WTC11 (cell line): ENCODE data around the gene TXN2. TPM values are rescaled to one million over a fixed set of nuclear protein-coding genes. Genes with fewer than 3 reads are reported as not detected.

Experiments used
- ATF1 ChIP-seq: sonication (generic); formaldehyde crosslinking; IDR thresholded peaks from 2 replicates; pipeline ENCODE4 v1.8.1; 2023; ENCODE audit warnings: mild to moderate bottlenecking, moderate library complexity, missing genetic modification reagents
- CREM ChIP-seq: sonication (generic); formaldehyde crosslinking; IDR thresholded peaks from 2 replicates; pipeline ENCODE4 v1.8.1; 2022; ENCODE audit warnings: mild to moderate bottlenecking, missing genetic modification reagents, moderate library complexity
- EMX1 ChIP-seq: fragments of 250-450 bp; sonication (Bioruptor Pico); IDR thresholded peaks from 2 replicates; pipeline ENCODE4 v1.8.0; 2021; ENCODE audit warnings: mild to moderate bottlenecking
- FOXJ3 ChIP-seq: sonication (generic); formaldehyde crosslinking; IDR thresholded peaks from 2 replicates; pipeline ENCODE4 v1.9.0; 2021; ENCODE audit warnings: missing genetic modification reagents, mild to moderate bottlenecking, borderline replicate concordance
- GABPB1 ChIP-seq: sonication (generic); formaldehyde crosslinking; IDR thresholded peaks from 2 replicates; pipeline ENCODE4 v1.8.1; 2023; ENCODE audit warnings: mild to moderate bottlenecking, missing genetic modification reagents
- GRHL2 ChIP-seq: fragments of 250-450 bp; sonication (Bioruptor Pico); IDR thresholded peaks from 2 replicates; pipeline ENCODE4 v1.8.0; 2022; ENCODE audit warnings: mild to moderate bottlenecking, moderate library complexity; ENCODE audit not compliant: insufficient replicate concordance, severe bottlenecking
- GTF2I ChIP-seq: fragments of 250-450 bp; sonication (Bioruptor Pico); conservative IDR thresholded peaks from 2 replicates; pipeline ENCODE4 v1.4.0; 2021; ENCODE audit warnings: mild to moderate bottlenecking
- KAT7 ChIP-seq: sonication (generic); formaldehyde crosslinking; IDR thresholded peaks from 2 replicates; pipeline ENCODE4 v1.8.1; 2023; ENCODE audit warnings: missing genetic modification reagents, mild to moderate bottlenecking, borderline replicate concordance
- MXD4 ChIP-seq: fragments of 250-450 bp; sonication (Bioruptor Pico); IDR thresholded peaks from 2 replicates; pipeline ENCODE4 v1.8.0; 2021; ENCODE audit warnings: mild to moderate bottlenecking, moderate library complexity, borderline replicate concordance
- NFE2L1 ChIP-seq: sonication (generic); formaldehyde crosslinking; IDR thresholded peaks from 2 replicates; pipeline ENCODE4 v1.8.1; 2023; ENCODE audit warnings: missing genetic modification reagents
- NFYB ChIP-seq: sonication (generic); formaldehyde crosslinking; conservative IDR thresholded peaks from 2 replicates; pipeline ENCODE4 v1.8.0; 2022; ENCODE audit warnings: low read depth, missing genetic modification reagents
- OVOL2 ChIP-seq: fragments of 250-450 bp; sonication (Bioruptor Pico); IDR thresholded peaks from 2 replicates; pipeline ENCODE4 v1.9.0; 2021; ENCODE audit warnings: mild to moderate bottlenecking, borderline replicate concordance
- SOX15 ChIP-seq: fragments of 250-450 bp; sonication (Bioruptor Pico); IDR thresholded peaks from 2 replicates; pipeline ENCODE4 v1.9.0; 2021; ENCODE audit warnings: mild to moderate bottlenecking
- TEAD1 ChIP-seq: sonication (generic); formaldehyde crosslinking; IDR thresholded peaks from 2 replicates; pipeline ENCODE4 v1.8.0; 2022; ENCODE audit warnings: mild to moderate bottlenecking, missing genetic modification reagents
- TP53 ChIP-seq: sonication (generic); formaldehyde crosslinking; IDR thresholded peaks from 2 replicates; pipeline ENCODE4 v1.8.1; 2023; ENCODE audit warnings: mild to moderate bottlenecking, missing genetic modification reagents
- ZBTB21 ChIP-seq: sonication (generic); formaldehyde crosslinking; IDR thresholded peaks from 2 replicates; pipeline ENCODE4 v1.8.1; 2023; ENCODE audit warnings: mild to moderate bottlenecking, missing genetic modification reagents, borderline replicate concordance
- ZNF232 ChIP-seq: sonication (generic); formaldehyde crosslinking; IDR thresholded peaks from 2 replicates; pipeline ENCODE4 v1.8.0; 2022; ENCODE audit warnings: mild to moderate bottlenecking, missing genetic modification reagents
- ZNF263 ChIP-seq: sonication (generic); formaldehyde crosslinking; IDR thresholded peaks from 2 replicates; pipeline ENCODE4 v1.8.1; 2022; ENCODE audit warnings: low read depth, mild to moderate bottlenecking, moderate library complexity, missing genetic modification reagents
- total RNA-seq: library from RNA; stranded (reverse); gene quantifications from 3 replicates; pipeline ENCODE4 v1.2.3, GENCODE V29; 2021
- TF ChIP-seq, protein P1 (sequence below): sonication (generic); formaldehyde crosslinking; IDR thresholded peaks from 2 replicates; pipeline ENCODE4 v1.8.1; 2023; ENCODE audit warnings: mild to moderate bottlenecking, missing genetic modification reagents, moderate library complexity
- TF ChIP-seq, protein P2 (sequence below): sonication (generic); formaldehyde crosslinking; IDR thresholded peaks from 2 replicates; pipeline ENCODE4 v1.8.0; 2022; ENCODE audit warnings: mild to moderate bottlenecking, missing genetic modification reagents
- TF ChIP-seq, protein P3 (sequence below): sonication (generic); formaldehyde crosslinking; IDR thresholded peaks from 2 replicates; pipeline ENCODE4 v1.8.0; 2022; ENCODE audit warnings: mild to moderate bottlenecking, missing genetic modification reagents
- TF ChIP-seq, protein P4 (sequence below): sonication (generic); formaldehyde crosslinking; conservative IDR thresholded peaks from 2 replicates; pipeline ENCODE4 v1.8.1; 2022; ENCODE audit warnings: mild to moderate bottlenecking, missing genetic modification reagents
- TF ChIP-seq, protein P5 (sequence below): fragments of 250-450 bp; sonication (Bioruptor Pico); IDR thresholded peaks from 2 replicates; pipeline ENCODE4 v1.9.0; 2021; ENCODE audit warnings: mild to moderate bottlenecking
- TF ChIP-seq, protein P6 (sequence below): sonication (generic); formaldehyde crosslinking; IDR thresholded peaks from 2 replicates; pipeline ENCODE4 v1.8.1; 2023; ENCODE audit warnings: mild to moderate bottlenecking, moderate library complexity, missing genetic modification reagents
- TF ChIP-seq, protein P7 (sequence below): sonication (generic); formaldehyde crosslinking; IDR thresholded peaks from 2 replicates; pipeline ENCODE4 v1.8.1; 2022; ENCODE audit warnings: low read depth, missing genetic modification reagents, borderline replicate concordance
- TF ChIP-seq, protein P8 (sequence below): sonication (generic); formaldehyde crosslinking; IDR thresholded peaks from 2 replicates; pipeline ENCODE4 v1.8.1; 2022; ENCODE audit warnings: low read depth, mild to moderate bottlenecking, moderate library complexity, missing genetic modification reagents, borderline replicate concordance
- TF ChIP-seq, protein P9 (sequence below): sonication (generic); formaldehyde crosslinking; IDR thresholded peaks from 2 replicates; pipeline ENCODE4 v1.8.0; 2023; ENCODE audit warnings: mild to moderate bottlenecking, missing genetic modification reagents

Gene TXN2
- total RNA-seq, 1 experiment from 2014 or later, result 57.6 TPM

DNA sequence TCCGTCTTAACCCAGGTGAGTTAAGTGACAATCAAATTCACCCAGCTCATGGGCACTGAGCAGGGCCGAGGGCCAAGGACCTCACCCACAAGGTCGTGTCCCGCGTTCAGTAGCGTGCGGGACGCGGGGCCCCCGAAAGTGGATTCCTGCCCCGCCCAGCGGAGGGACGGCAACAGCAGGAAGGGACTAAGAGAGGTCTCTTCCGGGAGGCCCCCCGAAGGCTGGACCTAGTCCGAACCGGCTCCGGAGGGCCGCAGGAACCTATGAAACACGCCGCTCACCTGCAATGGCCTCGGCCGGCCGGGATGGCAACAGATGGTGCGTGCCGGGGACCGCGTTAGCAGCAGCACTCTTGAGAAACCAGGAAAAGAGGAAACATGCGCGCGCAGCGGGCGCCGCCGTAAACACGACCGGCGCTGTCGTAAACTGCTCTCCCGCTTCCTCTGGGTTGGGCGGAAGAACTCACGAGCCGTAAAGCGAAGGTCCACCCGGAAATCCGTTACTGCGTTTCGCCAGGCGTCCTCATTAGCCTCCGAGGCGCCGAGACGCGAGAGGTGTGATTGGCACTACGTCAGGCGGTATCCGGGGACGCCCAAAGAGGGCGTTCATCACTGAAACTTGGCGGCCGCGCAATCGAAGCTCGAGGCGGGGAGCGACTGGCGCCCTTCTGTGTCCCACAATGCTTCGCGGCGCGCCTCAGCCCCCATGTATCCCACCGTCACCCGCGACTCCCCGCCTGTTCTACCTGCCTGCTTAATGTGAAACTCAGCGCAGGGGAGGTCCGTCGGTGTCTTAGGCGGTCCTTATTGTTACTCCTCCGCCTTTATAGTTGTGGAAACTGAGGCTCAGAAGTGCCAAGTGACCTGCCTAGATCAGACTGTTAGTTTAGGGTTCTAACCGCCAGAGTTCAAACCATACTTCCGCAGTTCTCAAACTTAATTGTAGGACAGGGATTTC lies 47.6 kb upstream of the TXN2 start, which contains the start of gene EIF3D (continued):
- TF ChIP-seq SOX15 (CRISPR knock-in tag) (no peak), GTF2I (CRISPR knock-in tag) (no peak), CREM (peak; percentile 84), TEAD1 (CRISPR knock-in tag) (0 out of 2 replicates have a peak, but pooled peaks have one; percentile 40), NFYB (no peak; the same call in 1 of the 2 replicates), ZNF232 (CRISPR knock-in tag) (no peak), OVOL2 (CRISPR knock-in tag) (no peak), KAT7 (CRISPR knock-in tag) (no peak), GRHL2 (no peak), ZBTB21 (no peak), NFE2L1 (no peak), ZNF263 (no peak), MXD4 (CRISPR knock-in tag) (no peak), TP53 (no peak), FOXJ3 (CRISPR knock-in tag) (no peak), EMX1 (CRISPR knock-in tag) (no peak), GABPB1 (CRISPR knock-in tag) (peak; percentile 73; the same call in 1 of the 2 replicates), ATF1 (no peak)
- TF ChIP-seq, protein P1, sequence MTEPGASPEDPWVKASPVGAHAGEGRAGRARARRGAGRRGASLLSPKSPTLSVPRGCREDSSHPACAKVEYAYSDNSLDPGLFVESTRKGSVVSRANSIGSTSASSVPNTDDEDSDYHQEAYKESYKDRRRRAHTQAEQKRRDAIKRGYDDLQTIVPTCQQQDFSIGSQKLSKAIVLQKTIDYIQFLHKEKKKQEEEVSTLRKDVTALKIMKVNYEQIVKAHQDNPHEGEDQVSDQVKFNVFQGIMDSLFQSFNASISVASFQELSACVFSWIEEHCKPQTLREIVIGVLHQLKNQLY (CRISPR knock-in tag), result no peak
- TF ChIP-seq, protein P2, sequence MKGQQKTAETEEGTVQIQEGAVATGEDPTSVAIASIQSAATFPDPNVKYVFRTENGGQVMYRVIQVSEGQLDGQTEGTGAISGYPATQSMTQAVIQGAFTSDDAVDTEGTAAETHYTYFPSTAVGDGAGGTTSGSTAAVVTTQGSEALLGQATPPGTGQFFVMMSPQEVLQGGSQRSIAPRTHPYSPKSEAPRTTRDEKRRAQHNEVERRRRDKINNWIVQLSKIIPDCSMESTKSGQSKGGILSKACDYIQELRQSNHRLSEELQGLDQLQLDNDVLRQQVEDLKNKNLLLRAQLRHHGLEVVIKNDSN (CRISPR knock-in tag), result no peak; the same call in 1 of the 2 replicates
- TF ChIP-seq, protein P3, sequence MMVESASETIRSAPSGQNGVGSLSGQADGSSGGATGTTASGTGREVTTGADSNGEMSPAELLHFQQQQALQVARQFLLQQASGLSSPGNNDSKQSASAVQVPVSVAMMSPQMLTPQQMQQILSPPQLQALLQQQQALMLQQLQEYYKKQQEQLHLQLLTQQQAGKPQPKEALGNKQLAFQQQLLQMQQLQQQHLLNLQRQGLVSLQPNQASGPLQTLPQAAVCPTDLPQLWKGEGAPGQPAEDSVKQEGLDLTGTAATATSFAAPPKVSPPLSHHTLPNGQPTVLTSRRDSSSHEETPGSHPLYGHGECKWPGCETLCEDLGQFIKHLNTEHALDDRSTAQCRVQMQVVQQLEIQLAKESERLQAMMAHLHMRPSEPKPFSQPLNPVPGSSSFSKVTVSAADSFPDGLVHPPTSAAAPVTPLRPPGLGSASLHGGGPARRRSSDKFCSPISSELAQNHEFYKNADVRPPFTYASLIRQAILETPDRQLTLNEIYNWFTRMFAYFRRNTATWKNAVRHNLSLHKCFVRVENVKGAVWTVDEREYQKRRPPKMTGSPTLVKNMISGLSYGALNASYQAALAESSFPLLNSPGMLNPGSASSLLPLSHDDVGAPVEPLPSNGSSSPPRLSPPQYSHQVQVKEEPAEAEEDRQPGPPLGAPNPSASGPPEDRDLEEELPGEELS, result peak; percentile 69; the same call in 1 of the 2 replicates
- TF ChIP-seq, protein P4, sequence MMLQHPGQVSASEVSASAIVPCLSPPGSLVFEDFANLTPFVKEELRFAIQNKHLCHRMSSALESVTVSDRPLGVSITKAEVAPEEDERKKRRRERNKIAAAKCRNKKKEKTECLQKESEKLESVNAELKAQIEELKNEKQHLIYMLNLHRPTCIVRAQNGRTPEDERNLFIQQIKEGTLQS (CRISPR knock-in tag), result no peak
- TF ChIP-seq, protein P5, sequence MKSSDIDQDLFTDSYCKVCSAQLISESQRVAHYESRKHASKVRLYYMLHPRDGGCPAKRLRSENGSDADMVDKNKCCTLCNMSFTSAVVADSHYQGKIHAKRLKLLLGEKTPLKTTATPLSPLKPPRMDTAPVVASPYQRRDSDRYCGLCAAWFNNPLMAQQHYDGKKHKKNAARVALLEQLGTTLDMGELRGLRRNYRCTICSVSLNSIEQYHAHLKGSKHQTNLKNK (CRISPR knock-in tag), result no peak
- TF ChIP-seq, protein P6, sequence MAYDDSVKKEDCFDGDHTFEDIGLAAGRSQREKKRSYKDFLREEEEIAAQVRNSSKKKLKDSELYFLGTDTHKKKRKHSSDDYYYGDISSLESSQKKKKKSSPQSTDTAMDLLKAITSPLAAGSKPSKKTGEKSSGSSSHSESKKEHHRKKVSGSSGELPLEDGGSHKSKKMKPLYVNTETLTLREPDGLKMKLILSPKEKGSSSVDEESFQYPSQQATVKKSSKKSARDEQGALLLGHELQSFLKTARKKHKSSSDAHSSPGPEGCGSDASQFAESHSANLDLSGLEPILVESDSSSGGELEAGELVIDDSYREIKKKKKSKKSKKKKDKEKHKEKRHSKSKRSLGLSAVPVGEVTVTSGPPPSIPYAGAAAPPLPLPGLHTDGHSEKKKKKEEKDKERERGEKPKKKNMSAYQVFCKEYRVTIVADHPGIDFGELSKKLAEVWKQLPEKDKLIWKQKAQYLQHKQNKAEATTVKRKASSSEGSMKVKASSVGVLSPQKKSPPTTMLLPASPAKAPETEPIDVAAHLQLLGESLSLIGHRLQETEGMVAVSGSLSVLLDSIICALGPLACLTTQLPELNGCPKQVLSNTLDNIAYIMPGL, result peak; percentile 46
- TF ChIP-seq, protein P7, sequence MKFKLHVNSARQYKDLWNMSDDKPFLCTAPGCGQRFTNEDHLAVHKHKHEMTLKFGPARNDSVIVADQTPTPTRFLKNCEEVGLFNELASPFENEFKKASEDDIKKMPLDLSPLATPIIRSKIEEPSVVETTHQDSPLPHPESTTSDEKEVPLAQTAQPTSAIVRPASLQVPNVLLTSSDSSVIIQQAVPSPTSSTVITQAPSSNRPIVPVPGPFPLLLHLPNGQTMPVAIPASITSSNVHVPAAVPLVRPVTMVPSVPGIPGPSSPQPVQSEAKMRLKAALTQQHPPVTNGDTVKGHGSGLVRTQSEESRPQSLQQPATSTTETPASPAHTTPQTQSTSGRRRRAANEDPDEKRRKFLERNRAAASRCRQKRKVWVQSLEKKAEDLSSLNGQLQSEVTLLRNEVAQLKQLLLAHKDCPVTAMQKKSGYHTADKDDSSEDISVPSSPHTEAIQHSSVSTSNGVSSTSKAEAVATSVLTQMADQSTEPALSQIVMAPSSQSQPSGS (CRISPR knock-in tag), result no peak; the same call in 1 of the 2 replicates
- TF ChIP-seq, protein P8, sequence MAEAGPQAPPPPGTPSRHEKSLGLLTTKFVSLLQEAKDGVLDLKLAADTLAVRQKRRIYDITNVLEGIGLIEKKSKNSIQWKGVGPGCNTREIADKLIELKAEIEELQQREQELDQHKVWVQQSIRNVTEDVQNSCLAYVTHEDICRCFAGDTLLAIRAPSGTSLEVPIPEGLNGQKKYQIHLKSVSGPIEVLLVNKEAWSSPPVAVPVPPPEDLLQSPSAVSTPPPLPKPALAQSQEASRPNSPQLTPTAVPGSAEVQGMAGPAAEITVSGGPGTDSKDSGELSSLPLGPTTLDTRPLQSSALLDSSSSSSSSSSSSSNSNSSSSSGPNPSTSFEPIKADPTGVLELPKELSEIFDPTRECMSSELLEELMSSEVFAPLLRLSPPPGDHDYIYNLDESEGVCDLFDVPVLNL, result no peak
- TF ChIP-seq, protein P9, sequence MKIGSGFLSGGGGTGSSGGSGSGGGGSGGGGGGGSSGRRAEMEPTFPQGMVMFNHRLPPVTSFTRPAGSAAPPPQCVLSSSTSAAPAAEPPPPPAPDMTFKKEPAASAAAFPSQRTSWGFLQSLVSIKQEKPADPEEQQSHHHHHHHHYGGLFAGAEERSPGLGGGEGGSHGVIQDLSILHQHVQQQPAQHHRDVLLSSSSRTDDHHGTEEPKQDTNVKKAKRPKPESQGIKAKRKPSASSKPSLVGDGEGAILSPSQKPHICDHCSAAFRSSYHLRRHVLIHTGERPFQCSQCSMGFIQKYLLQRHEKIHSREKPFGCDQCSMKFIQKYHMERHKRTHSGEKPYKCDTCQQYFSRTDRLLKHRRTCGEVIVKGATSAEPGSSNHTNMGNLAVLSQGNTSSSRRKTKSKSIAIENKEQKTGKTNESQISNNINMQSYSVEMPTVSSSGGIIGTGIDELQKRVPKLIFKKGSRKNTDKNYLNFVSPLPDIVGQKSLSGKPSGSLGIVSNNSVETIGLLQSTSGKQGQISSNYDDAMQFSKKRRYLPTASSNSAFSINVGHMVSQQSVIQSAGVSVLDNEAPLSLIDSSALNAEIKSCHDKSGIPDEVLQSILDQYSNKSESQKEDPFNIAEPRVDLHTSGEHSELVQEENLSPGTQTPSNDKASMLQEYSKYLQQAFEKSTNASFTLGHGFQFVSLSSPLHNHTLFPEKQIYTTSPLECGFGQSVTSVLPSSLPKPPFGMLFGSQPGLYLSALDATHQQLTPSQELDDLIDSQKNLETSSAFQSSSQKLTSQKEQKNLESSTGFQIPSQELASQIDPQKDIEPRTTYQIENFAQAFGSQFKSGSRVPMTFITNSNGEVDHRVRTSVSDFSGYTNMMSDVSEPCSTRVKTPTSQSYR (CRISPR knock-in tag), result no peak
